Fibroblast of lung (primary cell): ENCODE measurements around the gene PRKCH. TPM values are rescaled to one million over a fixed set of nuclear protein-coding genes. Genes with fewer than 3 reads are reported as not detected.

Experiments
- DNase-seq, 2 donors: peaks; one replicate each; pipeline versions ENCODE4 v3.0.0 to v3.0.0-alpha.2; 2010; ENCODE audit warnings: low read depth in 2 of 2
- H2AFZ ChIP-seq: 2 replicates; pipeline ENCODE4 v1.5.1; 2012; ENCODE audit warnings: low read length, control low read depth, inconsistent platforms
- H3K27ac ChIP-seq: 2 replicates; pipeline ENCODE4 v1.5.1; 2011; ENCODE audit warnings: low read length, control low read depth; ENCODE audit not compliant: insufficient read depth
- H3K27me3 ChIP-seq: 2 replicates; pipeline ENCODE4 v1.5.1; 2011; ENCODE audit warnings: mild to moderate bottlenecking, low read length; ENCODE audit not compliant: control insufficient read depth, insufficient read depth
- H3K36me3 ChIP-seq: 2 replicates; pipeline ENCODE4 v1.5.1; 2011; ENCODE audit warnings: low read length; ENCODE audit not compliant: control insufficient read depth, insufficient read depth
- H3K4me1 ChIP-seq: 2 replicates; pipeline ENCODE4 v1.5.1; 2011; ENCODE audit warnings: low read length; ENCODE audit not compliant: control insufficient read depth, insufficient read depth; ENCODE audit errors: extremely low read depth
- H3K4me2 ChIP-seq: 2 replicates; pipeline ENCODE4 v1.5.1; 2011; ENCODE audit warnings: low read length, control low read depth; ENCODE audit not compliant: insufficient read depth; ENCODE audit errors: extremely low read depth
- H3K4me3 ChIP-seq, 4 experiments: fragments of 200-600 bp in 1 of 4; sonication (generic) in 1 of 4; replicated peaks in 1 of 4; 2 replicates each; pipeline ENCODE4 v1.5.1; 2011 to 2016; ENCODE audit warnings: low read length in 4 of 4, low read depth in 3 of 4, mild to moderate bottlenecking in 3 of 4, control low read depth in 2 of 4, inconsistent platforms in 1 of 4, mixed read lengths in 1 of 4; ENCODE audit not compliant: insufficient read depth in 1 of 4; ENCODE audit errors: control extremely low read depth in 1 of 4
- H3K79me2 ChIP-seq: 2 replicates; pipeline ENCODE4 v1.5.1; 2012; ENCODE audit warnings: mild to moderate bottlenecking, low read length, inconsistent platforms; ENCODE audit not compliant: control insufficient read depth, insufficient read depth
- H3K9ac ChIP-seq: 2 replicates; pipeline ENCODE4 v1.5.1; 2011; ENCODE audit warnings: mild to moderate bottlenecking, low read length, control low read depth; ENCODE audit not compliant: insufficient read depth
- H3K9me3 ChIP-seq: 2 replicates; pipeline ENCODE4 v1.5.1; 2012; ENCODE audit warnings: low read depth, low read length; ENCODE audit not compliant: control insufficient read depth, insufficient read depth
- H4K20me1 ChIP-seq: 2 replicates; pipeline ENCODE4 v1.5.1; 2011; ENCODE audit warnings: low read length; ENCODE audit not compliant: control insufficient read depth, insufficient read depth; ENCODE audit errors: extremely low read depth
- CTCF ChIP-seq, 2 donors: IDR thresholded peaks in 1 of 2; conservative IDR thresholded peaks in 1 of 2; 1 replicate in 1 of 2; 2 replicates in 1 of 2; pipeline ENCODE4 v1.5.1; 2011 to 2012; ENCODE audit warnings: low read length in 2 of 2, control low read depth in 1 of 2, inconsistent platforms in 1 of 2, low read depth in 1 of 2, mild to moderate bottlenecking in 1 of 2
- EZH2 ChIP-seq: IDR thresholded peaks from 2 replicates; pipeline ENCODE4 v1.5.1; 2012; ENCODE audit warnings: low read length, control low read depth, mild to moderate bottlenecking; ENCODE audit errors: missing control alignments
- polyA plus RNA-seq, 2 donors: library from polyadenylated mRNA; depleted of rRNA in 1 of 2; stranded (reverse) in 1 of 2; unstranded in 1 of 2; fragments of >200 nt; gene quantifications; 2 replicates each; pipeline ENCODE4 v1.2.1, GENCODE V29; 2011 to 2012; ENCODE audit warnings: missing spikeins in 1 of 2
- total RNA-seq: library from RNA; depleted of rRNA; stranded (reverse); fragments of >200 nt; gene quantifications from 2 replicates; pipeline ENCODE4 v1.2.1, GENCODE V29; 2014

PRKCH gene
- total and polyA plus RNA-seq, 2 donors (not counting 1 experiment from before 2014, with no cell fraction given), result 2.9 to 5.4 TPM

DNA sequence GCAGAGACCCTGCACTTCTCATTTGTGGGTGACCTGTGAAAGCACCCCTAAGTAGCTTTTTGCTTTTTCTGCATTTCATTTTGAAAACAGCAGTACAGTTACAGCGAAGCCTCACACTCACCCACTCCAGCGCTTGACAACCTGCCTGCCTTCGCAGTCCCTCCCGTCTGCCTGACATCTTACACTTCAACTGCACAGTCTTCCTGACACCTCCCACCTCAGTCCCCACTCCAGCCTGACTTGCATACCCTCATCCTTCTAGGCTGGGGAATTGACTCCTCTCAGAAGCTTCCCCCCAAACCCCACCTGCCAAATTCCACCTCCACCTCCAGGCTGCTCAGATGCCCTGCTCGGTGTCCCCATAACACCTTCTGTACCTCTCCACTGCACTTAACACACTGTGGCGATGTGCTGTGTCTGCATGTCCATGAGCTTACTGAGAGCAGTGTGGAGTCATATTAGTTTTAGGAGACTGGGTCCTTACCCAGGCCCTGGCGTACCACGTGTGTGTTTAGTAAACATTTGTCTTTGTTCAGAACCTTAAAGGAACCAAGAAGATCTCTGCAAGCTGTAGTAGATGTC is 159.4 kb downstream of the PRKCH start:
- no peaks in the 10 kb centered on the region for H3K9me3 ChIP-seq
- H2AFZ ChIP-seq, result no peak overlapping the region
- H3K79me2 ChIP-seq, result no peaks in the 10 kb centered on the region
- H3K4me3 ChIP-seq, result no peak overlapping the region
- TF ChIP-seq CTCF (conservative IDR thresholded peaks at IDR 0.05 in 1 of 2, IDR thresholded peaks at IDR 0.05 in 1 of 2; ENCODE audit: low read depth in 1 of 2, low read length in 2 of 2) (no peak), EZH2 (no peak)
- peaks cover 22% of the 10 kb centered on the region for H3K4me1 ChIP-seq
- H3K27ac ChIP-seq, result no peak overlapping the region
- H3K9ac ChIP-seq, result no peak overlapping the region
- H4K20me1 ChIP-seq, result no peaks in the 10 kb centered on the region
- no peak for DNase-seq
- no peak overlapping the region for H3K4me2 ChIP-seq
- no peaks in the 10 kb centered on the region for H3K27me3 ChIP-seq
- no peaks in the 10 kb centered on the region for H3K36me3 ChIP-seq

GRCh38 chr14:61481701-61482100 is 160.3 kb downstream of the PRKCH start:
- Histone ChIP-seq H3K4me3 (no peak overlapping the region), H4K20me1 (no peaks in the 10 kb centered on the region), H3K36me3 (no peaks in the 10 kb centered on the region), H3K4me2 (no peak overlapping the region), H2AFZ (no peak overlapping the region), H3K27me3 (no peaks in the 10 kb centered on the region), H3K27ac (no peak overlapping the region), H3K4me1 (peaks cover 15% of the 10 kb centered on the region), H3K9ac (no peak overlapping the region), H3K79me2 (no peaks in the 10 kb centered on the region), H3K9me3 (no peaks in the 10 kb centered on the region)
- no peak for TF ChIP-seq CTCF (conservative IDR thresholded peaks at IDR 0.05 in 1 of 2, IDR thresholded peaks at IDR 0.05 in 1 of 2; ENCODE audit: low read depth in 1 of 2, low read length in 2 of 2)
- no peak for TF ChIP-seq EZH2
- DNase-seq, result no peak

DNA sequence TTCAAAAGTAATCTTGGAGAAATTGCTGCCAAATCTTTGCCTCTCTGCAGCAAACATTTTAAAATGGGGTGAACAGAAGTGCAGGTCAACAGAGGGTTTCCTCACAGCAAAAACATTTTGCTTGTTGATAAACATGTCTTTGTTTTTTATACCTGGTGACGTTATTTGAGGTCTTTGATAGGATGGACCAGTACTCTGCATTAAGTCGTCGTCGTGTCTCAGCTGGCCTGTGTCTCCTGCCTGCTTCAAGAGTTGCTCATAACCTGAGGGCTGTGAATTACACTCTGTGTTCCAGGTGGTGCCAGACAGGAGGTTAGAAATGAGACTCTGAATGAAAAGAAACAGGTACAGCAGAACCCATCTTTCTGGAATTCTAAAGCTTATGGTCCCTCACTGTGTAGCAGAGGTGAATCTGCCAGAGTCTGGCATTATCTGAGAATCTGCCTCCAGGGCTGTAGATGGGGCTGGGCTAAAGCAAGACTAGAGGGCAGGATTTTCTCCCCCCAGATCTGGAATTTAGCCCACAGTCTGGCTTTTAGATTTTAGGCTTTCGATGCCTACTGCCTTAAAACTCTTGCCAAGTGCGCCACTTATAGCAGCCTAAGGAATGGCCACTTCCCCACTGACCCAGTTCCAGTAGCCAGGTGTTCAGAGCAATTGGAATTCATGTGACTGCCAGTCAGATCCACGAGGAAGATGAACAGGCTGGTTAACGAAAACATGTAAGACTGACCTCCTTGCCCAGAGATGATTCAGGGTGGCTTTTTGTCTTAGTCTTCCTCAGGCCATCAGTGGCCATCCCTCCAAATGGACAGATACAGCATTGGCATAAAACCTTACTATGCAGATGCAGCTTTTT is 161.2 kb downstream of the PRKCH start:
- Histone ChIP-seq H2AFZ (no peak overlapping the region), H3K36me3 (no peaks in the 10 kb centered on the region), H3K79me2 (no peaks in the 10 kb centered on the region), H4K20me1 (no peaks in the 10 kb centered on the region), H3K4me2 (no peak overlapping the region), H3K9ac (no peak overlapping the region), H3K27me3 (no peaks in the 10 kb centered on the region), H3K4me1 (peaks cover 15% of the 10 kb centered on the region), H3K27ac (no peak overlapping the region), H3K4me3 (no peak overlapping the region), H3K9me3 (no peaks in the 10 kb centered on the region)
- TF ChIP-seq EZH2 (no peak), CTCF (conservative IDR thresholded peaks at IDR 0.05 in 1 of 2, IDR thresholded peaks at IDR 0.05 in 1 of 2; ENCODE audit: low read depth in 1 of 2, low read length in 2 of 2) (no peak)
- no peak for DNase-seq
